Neuronal stem cell (in vitro differentiated cells): ENCODE measurements around the gene SAMD14.

Experiments used
- DNase-seq: peaks from one replicate; pipeline ENCODE4 v3.0.0-alpha.2; 2013; ENCODE audit warnings: low spot score
- H2AFZ ChIP-seq: one replicate; pipeline ENCODE4 v1.6.1; 2013; ENCODE audit warnings: mild to moderate bottlenecking, low read length, inconsistent platforms
- H2AK5ac ChIP-seq: 2 replicates; pipeline ENCODE4 v1.6.1; 2013; ENCODE audit warnings: low read depth, mild to moderate bottlenecking, inconsistent platforms, low read length, moderate library complexity, mixed read lengths
- H2BK120ac ChIP-seq: 2 replicates; pipeline ENCODE4 v1.6.1; 2013; ENCODE audit warnings: low read depth, mild to moderate bottlenecking, inconsistent platforms, low read length, moderate library complexity, mixed read lengths
- H2BK12ac ChIP-seq: one replicate; pipeline ENCODE4 v1.6.1; 2013; ENCODE audit warnings: low read length, inconsistent platforms
- H2BK15ac ChIP-seq: 2 replicates; pipeline ENCODE4 v1.6.1; 2013; ENCODE audit warnings: mild to moderate bottlenecking, low read length, inconsistent platforms, mixed read lengths
- H2BK5ac ChIP-seq: one replicate; pipeline ENCODE4 v1.6.1; 2013; ENCODE audit warnings: inconsistent platforms, mild to moderate bottlenecking, low read length, moderate library complexity
- H3K14ac ChIP-seq: one replicate; pipeline ENCODE4 v1.6.1; 2013; ENCODE audit warnings: low read length, inconsistent platforms
- H3K18ac ChIP-seq: 2 replicates; pipeline ENCODE4 v1.6.1; 2013; ENCODE audit warnings: low read length, inconsistent platforms
- H3K23ac ChIP-seq: 2 replicates; pipeline ENCODE4 v1.6.1; 2013; ENCODE audit warnings: low read depth, mild to moderate bottlenecking, mixed read lengths, low read length, inconsistent platforms; ENCODE audit not compliant: poor library complexity
- H3K27ac ChIP-seq: replicated peaks from 3 replicates; pipeline ENCODE4 v1.5.1; 2013; ENCODE audit warnings: low read length, inconsistent platforms
- H3K27me3 ChIP-seq, 3 experiments: 2 replicates each; pipeline ENCODE4 v1.6.1; 2013; ENCODE audit warnings: low read length in 3 of 3, mild to moderate bottlenecking in 2 of 3, inconsistent platforms in 1 of 3, low read depth in 1 of 3, mixed read lengths in 1 of 3, moderate library complexity in 1 of 3; ENCODE audit not compliant: control insufficient read depth in 3 of 3, insufficient read depth in 3 of 3
- H3K36me3 ChIP-seq, 2 donors: replicated peaks in 1 of 2; 2 replicates each; pipeline ENCODE4 v1.6.1; 2013; ENCODE audit warnings: low read length in 2 of 2; ENCODE audit not compliant: control insufficient read depth in 2 of 2, insufficient read depth in 2 of 2
- H3K4ac ChIP-seq: 2 replicates; pipeline ENCODE4 v1.6.1; 2013; ENCODE audit warnings: inconsistent platforms, mild to moderate bottlenecking, low read length, moderate library complexity
- H3K4me1 ChIP-seq, 2 donors: 1 replicate in 1 of 2; 2 replicates in 1 of 2; pipeline ENCODE4 v1.6.1; 2013; ENCODE audit warnings: low read length in 2 of 2, low read depth in 1 of 2; ENCODE audit not compliant: control insufficient read depth in 2 of 2, insufficient read depth in 1 of 2
- H3K4me2 ChIP-seq: one replicate; pipeline ENCODE4 v1.6.1; 2013; ENCODE audit warnings: mild to moderate bottlenecking, low read length, inconsistent platforms; ENCODE audit not compliant: insufficient read depth, poor library complexity, severe bottlenecking
- H3K4me3 ChIP-seq, 2 donors: 2 replicates each; pipeline ENCODE4 v1.5.1; 2013; ENCODE audit warnings: low read length in 2 of 2, mild to moderate bottlenecking in 2 of 2, inconsistent platforms in 1 of 2, moderate library complexity in 1 of 2
- H3K79me1 ChIP-seq: one replicate; pipeline ENCODE4 v1.6.1; 2013; ENCODE audit warnings: low read depth, mild to moderate bottlenecking, inconsistent platforms, low read length, moderate library complexity
- H3K9ac ChIP-seq: one replicate; pipeline ENCODE4 v1.6.1; 2013; ENCODE audit warnings: mild to moderate bottlenecking, low read depth, low read length, inconsistent platforms; ENCODE audit not compliant: poor library complexity
- H3K9me3 ChIP-seq, 2 donors: replicated peaks in 1 of 2; 2 replicates each; pipeline versions ENCODE3 to v1.6.1; 2013; ENCODE audit warnings: low read length in 2 of 2, mild to moderate bottlenecking in 2 of 2, inconsistent platforms in 1 of 2, low read depth in 1 of 2, mixed read lengths in 1 of 2, moderate library complexity in 1 of 2; ENCODE audit not compliant: control insufficient read depth in 2 of 2, insufficient read depth in 1 of 2
- H4K8ac ChIP-seq: one replicate; pipeline ENCODE4 v1.6.1; 2013; ENCODE audit warnings: low read depth, mild to moderate bottlenecking, inconsistent platforms, low read length, moderate library complexity
- H4K91ac ChIP-seq: one replicate; pipeline ENCODE4 v1.6.1; 2013; ENCODE audit warnings: low read length, low read depth, mild to moderate bottlenecking, inconsistent platforms; ENCODE audit not compliant: poor library complexity
- WGBS, 2 donors: extraction: QIAGEN DNeasy Blood & Tissue Kit; methylation state at CpG; one replicate each; pipeline ENCODE4 v1.1.7; 2013; ENCODE audit warnings: missing lambda C conversion rate in 2 of 2, mixed read lengths in 1 of 2; ENCODE audit not compliant: insufficient read length in 2 of 2, insufficient replicate concordance in 1 of 2; ENCODE audit errors: extremely low coverage in 2 of 2; 5-methylcytosine and 5-hydroxymethylcytosine counted together

Gene SAMD14

DNA sequence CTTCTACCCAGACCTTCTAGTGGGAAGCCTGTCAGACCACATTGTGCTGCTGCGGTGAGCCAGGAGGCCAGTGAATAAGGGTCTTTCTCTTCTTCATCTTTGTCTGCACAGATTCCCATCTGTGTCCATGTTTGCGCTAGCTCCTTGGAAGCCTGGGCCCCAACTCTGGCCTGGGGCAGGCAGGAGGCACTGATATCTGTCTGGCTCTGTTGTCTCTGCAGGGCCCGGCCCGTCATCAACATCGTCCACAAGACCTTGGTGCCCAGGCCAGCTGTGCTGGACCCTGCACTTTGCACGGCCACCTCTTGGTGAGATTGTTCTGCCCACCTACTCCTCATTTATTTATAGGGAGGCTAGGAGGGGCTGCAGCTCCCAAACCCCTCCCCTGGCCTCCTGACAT lies 55.7 kb downstream of the SAMD14 start:
- H3K4me3 ChIP-seq, result no peak overlapping the region
- no peak overlapping the region for H3K9ac ChIP-seq
- H4K91ac ChIP-seq, result no peak overlapping the region
- no peak for DNase-seq
- H2BK15ac ChIP-seq, result no peak overlapping the region
- peak overlapping the region; percentile 68 for H3K23ac ChIP-seq
- no peaks in the 10 kb centered on the region for H3K4me1 ChIP-seq
- no peak overlapping the region for H2BK120ac ChIP-seq
- no peak overlapping the region for H3K14ac ChIP-seq
- no peak overlapping the region for H2BK5ac ChIP-seq
- H3K9me3 ChIP-seq, result no peaks in the 10 kb centered on the region
- H2BK12ac ChIP-seq, result no peak overlapping the region
- no peak overlapping the region for H3K4ac ChIP-seq
- peaks cover 0 to 4% of the 10 kb centered on the region in 2 donors for H3K36me3 ChIP-seq
- no peak overlapping the region for H3K27ac ChIP-seq
- H4K8ac ChIP-seq, result no peak overlapping the region
- H2AK5ac ChIP-seq, result no peak overlapping the region
- H2AFZ ChIP-seq, result no peak overlapping the region
- H3K18ac ChIP-seq, result no peak overlapping the region
- no peaks in the 10 kb centered on the region for H3K79me1 ChIP-seq
- WGBS, 2 donors, result no CpG with 5 or more reads among the region's 6 CpGs
- no peaks in the 10 kb centered on the region for H3K27me3 ChIP-seq
- no peak overlapping the region for H3K4me2 ChIP-seq

DNA sequence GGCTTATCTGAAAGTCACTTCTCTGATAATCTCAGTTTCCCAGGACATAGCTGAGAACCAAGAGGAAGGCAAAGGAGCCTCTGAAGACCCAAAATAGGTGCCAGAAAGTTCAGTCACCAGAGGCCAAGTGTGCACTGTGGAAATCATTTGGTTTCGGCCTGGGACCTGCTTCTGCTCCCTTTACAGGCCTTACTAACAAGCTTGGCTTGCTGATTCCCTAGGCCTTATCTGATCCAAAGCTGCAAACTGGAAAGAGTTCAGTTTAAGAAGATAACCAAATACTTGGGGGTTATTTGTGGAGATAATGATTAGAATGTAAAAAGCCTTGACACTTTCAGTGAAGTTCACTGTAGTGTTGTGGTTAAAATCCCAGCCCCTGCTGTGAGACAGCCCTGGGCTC lies 57.0 kb downstream of the SAMD14 start:
- Histone ChIP-seq H3K79me1 (no peaks in the 10 kb centered on the region), H4K91ac (no peak overlapping the region), H3K18ac (no peak overlapping the region), H2BK12ac (no peak overlapping the region), H3K4me1 (no peaks in the 10 kb centered on the region), H3K4me2 (no peak overlapping the region), H2BK5ac (no peak overlapping the region), H3K9me3 (no peaks in the 10 kb centered on the region), H4K8ac (no peak overlapping the region), H3K9ac (peak overlapping the region; percentile 15), H2BK120ac (no peak overlapping the region), H2AFZ (no peak overlapping the region), H3K27me3 (no peaks in the 10 kb centered on the region), H2AK5ac (no peak overlapping the region), H2BK15ac (no peak overlapping the region), H3K4me3 (no peak overlapping the region), H3K27ac (no peak overlapping the region), H3K4ac (no peak overlapping the region), H3K36me3 (peaks cover 0 to under 1% of the 10 kb centered on the region in 2 donors), H3K14ac (no peak overlapping the region), H3K23ac (no peak overlapping the region)
- no peak for DNase-seq
- WGBS, 2 donors, result no CpG with 5 or more reads among the region's 1 CpG

DNA sequence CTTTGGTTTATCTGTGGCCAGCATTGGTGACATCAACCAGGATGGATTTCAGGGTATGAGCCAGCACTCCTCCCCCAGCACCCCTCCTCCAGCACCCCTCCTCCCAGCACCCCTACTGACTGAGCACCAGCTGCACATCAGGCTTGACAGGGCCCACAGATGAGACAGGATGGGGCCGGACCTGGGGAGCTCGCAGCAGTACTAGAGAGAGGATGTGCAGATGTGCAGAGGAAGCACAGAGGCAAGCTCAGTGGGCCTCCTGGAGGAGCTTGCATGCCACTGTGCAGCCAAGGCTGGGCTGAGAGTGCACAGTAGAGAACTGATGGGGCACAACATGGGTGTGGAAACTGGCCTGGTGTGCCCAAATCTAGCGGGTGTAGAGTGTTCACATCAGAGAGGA lies 57.8 kb downstream of the SAMD14 start:
- no CpG with 5 or more reads among the region's 3 CpGs for WGBS, 2 donors
- H3K14ac ChIP-seq, result no peak overlapping the region
- no peak overlapping the region for H3K9ac ChIP-seq
- H3K27ac ChIP-seq, result no peak overlapping the region
- H2BK120ac ChIP-seq, result no peak overlapping the region
- H2BK5ac ChIP-seq, result no peak overlapping the region
- H3K4me2 ChIP-seq, result no peak overlapping the region
- no peak overlapping the region for H3K23ac ChIP-seq
- no peak overlapping the region for H3K18ac ChIP-seq
- H4K8ac ChIP-seq, result no peak overlapping the region
- no peaks in the 10 kb centered on the region for H3K79me1 ChIP-seq
- H3K4me1 ChIP-seq, result no peaks in the 10 kb centered on the region
- H3K36me3 ChIP-seq, result no peaks in the 10 kb centered on the region
- H3K4ac ChIP-seq, result no peak overlapping the region
- DNase-seq, result no peak
- H4K91ac ChIP-seq, result no peak overlapping the region
- no peak overlapping the region for H2AFZ ChIP-seq
- H3K4me3 ChIP-seq, result no peak overlapping the region
- H2BK15ac ChIP-seq, result no peak overlapping the region
- H2AK5ac ChIP-seq, result no peak overlapping the region
- H3K9me3 ChIP-seq, result no peaks in the 10 kb centered on the region
- no peak overlapping the region for H2BK12ac ChIP-seq
- H3K27me3 ChIP-seq, result no peaks in the 10 kb centered on the region

DNA sequence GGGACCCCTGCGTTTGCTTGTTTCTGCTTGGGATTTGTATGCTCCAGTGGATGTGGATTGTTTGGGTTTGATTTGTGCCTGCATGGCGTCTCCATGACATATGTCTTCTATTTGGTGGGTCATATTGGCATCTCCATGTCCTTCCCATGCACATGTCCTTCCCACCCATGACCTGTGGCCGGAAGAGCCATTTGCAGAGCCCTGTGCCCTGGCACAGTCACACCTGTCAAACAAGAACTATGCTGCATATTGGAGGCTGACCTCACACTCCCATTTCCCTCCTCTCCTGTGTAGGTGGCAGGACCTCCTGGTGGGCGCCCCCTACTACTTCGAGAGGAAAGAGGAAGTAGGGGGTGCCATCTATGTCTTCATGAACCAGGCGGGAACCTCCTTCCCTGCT lies 58.3 kb downstream of the SAMD14 start:
- Histone ChIP-seq H3K36me3 (no peaks in the 10 kb centered on the region), H2BK120ac (no peak overlapping the region)
- WGBS, 2 donors, result no CpG with 5 or more reads among the region's 6 CpGs

More for the DNA sequence above, 58.3 kb downstream of the SAMD14 start:
- Histone ChIP-seq H3K4me3 (no peak overlapping the region), H3K14ac (no peak overlapping the region), H3K23ac (no peak overlapping the region), H2AFZ (no peak overlapping the region), H3K79me1 (no peaks in the 10 kb centered on the region), H2BK5ac (no peak overlapping the region), H4K8ac (no peak overlapping the region), H2BK12ac (no peak overlapping the region), H3K4me2 (no peak overlapping the region), H3K9ac (no peak overlapping the region), H4K91ac (no peak overlapping the region), H2AK5ac (no peak overlapping the region), H2BK15ac (no peak overlapping the region), H3K4ac (no peak overlapping the region), H3K27me3 (no peaks in the 10 kb centered on the region), H3K4me1 (no peaks in the 10 kb centered on the region), H3K27ac (no peak overlapping the region), H3K18ac (no peak overlapping the region), H3K9me3 (no peaks in the 10 kb centered on the region)
- DNase-seq, result no peak
